Activated CD8-positive, alpha-beta memory T cell treated with anti-CD3 and anti-CD28 coated beads, Interleukin-2, amount 10 ng/mL, durations not matched to agents 7 days and 5 days (primary cell): ENCODE measurements around the gene MRPS7. TPM values are rescaled to one million over a fixed set of nuclear protein-coding genes. Genes with fewer than 3 reads are reported as not detected.

Source experiments
- ATAC-seq: fragments of 150-1000 bp; cut with Tn5 transposase; one replicate; pipeline ENCODE4 v1.10.0; 2021; ENCODE audit warnings: moderate library complexity
- CTCF ChIA-PET: fragments of 350-600 bp; sonication (Branson Sonifier 250); formaldehyde crosslinking; loops from one replicate; lab custom pipeline; 2021; ENCODE audit warnings: antibody characterized with exemption; lab: Charles Lee
- DNase-seq: peaks from one replicate; pipeline ENCODE4 v3.0.0-alpha.2; 2020
- H3K27ac Mint-ChIP-seq: one replicate; pipeline ENCODE4 v1.8.0; 2021; ENCODE audit warnings: mild to moderate bottlenecking, mixed read lengths
- H3K27me3 Mint-ChIP-seq: one replicate; pipeline ENCODE4 v1.8.0; 2021; ENCODE audit warnings: mixed read lengths
- H3K36me3 Mint-ChIP-seq: one replicate; pipeline ENCODE4 v1.8.0; 2021; ENCODE audit warnings: mild to moderate bottlenecking, mixed read lengths
- H3K4me1 Mint-ChIP-seq: one replicate; pipeline ENCODE4 v1.8.0; 2021; ENCODE audit warnings: mixed read lengths
- H3K4me3 Mint-ChIP-seq: one replicate; pipeline ENCODE4 v1.8.0; 2021; ENCODE audit warnings: mild to moderate bottlenecking, moderate library complexity, mixed read lengths
- H3K9me3 Mint-ChIP-seq: one replicate; pipeline ENCODE4 v1.8.0; 2022; ENCODE audit warnings: low read depth, mixed read lengths
- total RNA-seq, 2 experiments: library from RNA; stranded (reverse); gene quantifications; one replicate each; pipeline ENCODE4 v1.2.3, GENCODE V29; 2021

Gene MRPS7
- total RNA-seq = 10 to 100 TPM; 49.5 to 56.9 TPM

DNA sequence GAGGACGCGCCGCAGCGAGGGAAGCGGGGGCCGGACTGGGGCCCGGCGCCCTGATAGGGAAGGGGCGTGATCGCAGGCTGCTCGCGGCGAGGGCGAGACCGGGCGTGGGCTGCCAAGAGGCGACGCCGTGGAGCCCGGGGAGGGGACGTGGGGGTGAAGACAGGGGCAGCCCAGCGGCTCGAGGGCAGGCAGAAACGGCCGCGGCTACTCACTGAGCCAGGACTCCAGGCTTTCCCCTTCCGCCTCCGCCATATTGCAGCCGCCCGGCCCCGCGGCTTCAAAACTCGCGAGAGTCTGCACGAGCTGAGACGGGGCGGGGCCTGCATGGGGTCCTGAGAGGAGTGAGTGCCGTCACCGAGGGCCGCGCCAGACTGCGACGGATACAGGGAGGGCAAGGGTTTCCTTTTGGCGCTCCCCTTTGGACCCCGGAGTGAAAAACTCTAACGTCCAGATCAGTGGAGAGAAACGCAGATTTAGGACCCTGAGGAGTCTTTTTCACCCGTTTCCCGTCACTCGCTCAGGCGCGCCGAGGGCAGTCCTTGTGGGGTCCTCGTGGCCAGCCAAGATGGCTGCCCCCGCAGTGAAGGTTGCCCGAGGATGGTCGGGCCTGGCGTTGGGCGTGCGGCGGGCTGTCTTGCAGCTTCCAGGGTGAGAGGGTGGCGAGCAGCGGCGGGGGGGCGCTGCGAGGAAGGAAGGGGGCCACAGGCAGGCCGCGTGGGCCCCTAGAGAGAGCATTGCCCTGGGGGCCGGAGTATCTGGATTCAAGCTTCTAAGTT, at the start of gene MRPS7, which contains the start of gene GGA3:
TSS of gene MRPS7 (plus strand) at position 544 of the 776 bp plus-strand sequence. CDS start at position 566, 22 bp downstream.
TSS of gene GGA3 (minus strand) at position 271 of the 776 bp plus-strand sequence. CDS start at position 252, 19 bp downstream.
- H3K9me3 Mint-ChIP-seq = no peaks in the 10 kb centered on the region
- H3K27ac Mint-ChIP-seq = peak within 1 kb of the TSS; percentile 99
- H3K4me3 Mint-ChIP-seq = peak within 1 kb of the TSS; percentile 94
- peaks cover 14% of the 10 kb centered on the region for H3K36me3 Mint-ChIP-seq
- peak; percentile 96 for ATAC-seq
- CTCF ChIA-PET = interaction anchor here (0.9 to 6.2 kb wide), 20 partner anchors 9 to 174 kb away, joined by 3 to 95 read pairs (median 6); partner anchors contain the start of genes GRB2, MIF4GD, SLC16A5 and SLC25A19
- H3K4me1 Mint-ChIP-seq = peaks cover 44% of the 10 kb centered on the region
- DNase-seq = peak; percentile 97
- H3K27me3 Mint-ChIP-seq = no peaks in the 10 kb centered on the region

DNA sequence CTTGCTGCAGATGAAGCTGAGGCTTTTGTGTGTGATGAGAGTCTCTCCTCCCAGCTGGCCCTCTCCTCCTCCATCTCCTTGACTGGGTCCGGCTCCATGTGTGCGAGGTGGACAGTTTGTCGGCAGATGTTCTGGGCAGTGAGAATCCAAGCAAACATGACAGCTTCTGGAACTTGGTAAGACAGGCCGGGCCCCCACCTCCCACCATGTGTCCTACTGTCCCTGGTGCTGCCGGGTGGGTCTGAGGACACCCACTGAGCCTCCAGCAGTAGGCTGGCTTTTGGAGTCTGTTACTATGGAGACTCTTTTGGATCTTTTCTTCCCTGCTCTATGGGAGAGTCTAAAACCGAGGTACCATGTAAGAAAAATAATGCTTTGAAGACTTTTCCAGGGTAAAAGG, 43.5 kb upstream of the MRPS7 start:
- peaks cover 48% of the 10 kb centered on the region for H3K36me3 Mint-ChIP-seq
- CTCF ChIA-PET = interaction anchor here (1.4 kb wide), 1 partner anchor 46 kb away, joined by 4 read pairs; no protein-coding TSS in a partner anchor
- no peaks in the 10 kb centered on the region for H3K4me1 Mint-ChIP-seq
- no peaks in the 10 kb centered on the region for H3K9me3 Mint-ChIP-seq
- no peak overlapping the region for H3K27ac Mint-ChIP-seq
- no peak for DNase-seq
- no peak overlapping the region for H3K4me3 Mint-ChIP-seq
- no peak for ATAC-seq
- H3K27me3 Mint-ChIP-seq = no peaks in the 10 kb centered on the region

DNA sequence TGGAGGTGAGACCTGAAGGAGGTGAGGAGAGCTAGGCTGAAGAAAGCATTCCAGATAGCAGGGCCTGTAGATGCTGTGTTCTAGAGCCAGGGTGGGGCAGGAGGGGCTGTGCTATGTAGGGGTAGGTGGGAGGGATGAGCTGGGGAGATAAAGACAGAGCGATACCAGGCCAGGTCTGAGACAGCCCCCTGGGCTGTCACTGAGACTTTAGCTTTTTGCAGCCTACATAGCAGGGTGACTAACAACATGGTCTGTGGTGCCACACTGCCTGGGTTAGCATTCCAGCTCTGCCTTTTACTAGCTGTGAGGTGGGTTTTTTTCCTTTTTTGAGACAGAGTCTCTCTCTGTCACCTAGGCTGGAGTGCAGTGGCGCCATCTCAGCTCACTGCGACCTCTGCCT, 41.9 kb upstream of the MRPS7 start:
- DNase-seq (no peak), ATAC-seq (no peak)
- H3K27ac Mint-ChIP-seq = no peak overlapping the region
- H3K4me3 Mint-ChIP-seq = no peak overlapping the region
- H3K27me3 Mint-ChIP-seq = no peaks in the 10 kb centered on the region
- no peaks in the 10 kb centered on the region for H3K4me1 Mint-ChIP-seq
- H3K9me3 Mint-ChIP-seq = no peaks in the 10 kb centered on the region
- CTCF ChIA-PET = interaction anchor here (0.7 to 2.5 kb wide), 5 partner anchors 11 to 23 kb away, joined by 3 to 9 read pairs (median 6); no protein-coding TSS in a partner anchor
- H3K36me3 Mint-ChIP-seq = peaks cover 47% of the 10 kb centered on the region

DNA sequence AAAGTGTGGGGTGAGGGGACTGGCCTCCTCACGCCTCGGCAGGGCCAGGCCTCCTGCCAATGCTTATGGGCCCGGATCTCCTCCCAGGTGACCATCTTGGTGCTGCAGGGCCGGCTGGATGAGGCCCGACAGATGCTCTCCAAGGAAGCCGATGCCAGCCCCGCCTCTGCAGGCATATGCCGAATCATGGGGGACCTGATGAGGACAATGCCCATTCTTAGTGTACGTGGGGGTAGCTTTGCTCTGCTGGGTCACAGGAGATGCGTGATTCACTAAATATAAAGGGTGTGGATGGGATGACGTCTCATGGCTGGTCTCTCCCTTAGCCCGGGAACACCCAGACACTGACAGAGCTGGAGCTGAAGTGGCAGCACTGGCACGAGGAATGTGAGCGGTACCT, 36.7 kb upstream of the MRPS7 start:
- DNase-seq (no peak), ATAC-seq (no peak)
- no peak overlapping the region for H3K4me3 Mint-ChIP-seq
- no peaks in the 10 kb centered on the region for H3K4me1 Mint-ChIP-seq
- H3K27ac Mint-ChIP-seq = no peak overlapping the region
- no peaks in the 10 kb centered on the region for H3K27me3 Mint-ChIP-seq
- H3K36me3 Mint-ChIP-seq = peaks cover 44% of the 10 kb centered on the region
- H3K9me3 Mint-ChIP-seq = no peaks in the 10 kb centered on the region
- CTCF ChIA-PET = interaction anchor here (0.5 to 1.6 kb wide), 5 partner anchors 13 to 111 kb away, joined by 3 to 4 read pairs (median 3); no protein-coding TSS in a partner anchor

DNA sequence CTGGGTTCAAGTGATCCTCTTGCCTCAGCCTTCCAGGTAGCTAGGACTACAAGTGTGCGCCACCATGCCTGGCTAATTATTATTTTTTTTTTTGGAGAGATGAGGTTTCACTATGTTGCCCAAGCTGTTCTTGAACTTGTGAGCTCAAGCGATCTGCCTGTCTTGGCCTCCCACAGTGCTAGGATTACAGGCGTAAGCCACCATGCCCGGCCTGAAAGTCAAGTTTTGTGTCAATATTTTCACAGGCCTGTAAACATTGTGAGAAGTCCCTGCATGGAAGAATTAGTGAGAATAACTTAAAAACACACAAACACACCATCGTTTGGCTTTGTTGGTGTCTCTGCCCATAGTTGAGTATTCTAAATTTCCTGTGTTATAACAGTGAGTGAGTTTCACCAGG, 34.0 kb upstream of the MRPS7 start:
- H3K36me3 Mint-ChIP-seq = peaks cover 55% of the 10 kb centered on the region
- H3K27ac Mint-ChIP-seq = no peak overlapping the region
- no peaks in the 10 kb centered on the region for H3K4me1 Mint-ChIP-seq
- H3K4me3 Mint-ChIP-seq = no peak overlapping the region
- H3K9me3 Mint-ChIP-seq = no peaks in the 10 kb centered on the region
- CTCF ChIA-PET = interaction anchor here (3.6 kb wide), 1 partner anchor 12 kb away, joined by 23 read pairs; no protein-coding TSS in a partner anchor
- H3K27me3 Mint-ChIP-seq = no peaks in the 10 kb centered on the region
- ATAC-seq (no peak), DNase-seq (no peak)

DNA sequence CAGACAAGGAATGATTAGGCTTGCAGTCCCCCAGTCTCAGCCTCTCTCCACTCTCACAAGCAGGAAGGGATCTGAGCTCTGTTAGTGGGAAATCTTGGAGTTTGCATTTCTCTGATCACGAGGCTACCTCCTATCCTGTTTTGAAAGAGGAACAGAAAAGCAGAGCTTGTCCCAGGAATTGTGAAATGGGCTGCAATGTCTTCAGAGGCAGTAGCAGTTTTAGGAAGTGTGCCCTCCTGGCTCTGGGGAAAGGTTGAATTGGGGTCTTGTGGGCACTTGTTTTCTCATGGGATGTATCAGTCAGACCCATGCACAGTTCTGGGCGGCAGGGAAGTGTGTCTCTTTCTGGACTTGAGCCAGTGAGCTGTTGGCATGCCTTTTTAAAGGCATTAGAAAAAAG, 33.4 kb upstream of the MRPS7 start:
- Mint-ChIP-seq H3K27me3 (no peaks in the 10 kb centered on the region), H3K36me3 (peaks cover 58% of the 10 kb centered on the region), H3K27ac (no peak overlapping the region), H3K9me3 (no peaks in the 10 kb centered on the region), H3K4me1 (no peaks in the 10 kb centered on the region), H3K4me3 (no peak overlapping the region)
- DNase-seq (no peak), ATAC-seq (no peak)
- CTCF ChIA-PET = interaction anchor here (1.1 to 3.6 kb wide), 4 partner anchors 12 to 114 kb away, joined by 3 to 23 read pairs (median 4); no protein-coding TSS in a partner anchor

DNA sequence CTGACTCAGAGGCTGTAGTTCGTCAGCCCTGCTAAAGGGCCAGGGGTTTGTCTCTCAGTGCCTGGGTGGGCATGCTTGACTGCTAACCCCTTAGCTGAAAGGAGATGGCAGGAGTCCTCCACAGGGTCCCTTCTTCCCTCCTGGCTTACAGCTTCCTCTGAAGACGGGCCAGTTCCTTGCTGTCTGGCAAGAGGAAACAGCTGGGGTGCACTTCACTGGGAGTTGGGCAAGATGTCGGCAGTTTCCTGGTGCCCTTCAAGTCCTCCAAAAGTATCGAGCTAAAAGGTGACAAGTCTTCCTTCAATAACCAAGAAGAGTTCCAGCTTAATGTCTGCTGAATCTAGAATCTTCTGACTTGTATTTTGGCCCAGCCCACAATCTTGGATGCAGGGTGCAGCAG, 32.8 kb upstream of the MRPS7 start:
- no peak for ATAC-seq
- no peaks in the 10 kb centered on the region for H3K4me1 Mint-ChIP-seq
- CTCF ChIA-PET = interaction anchor here (1.1 to 3.6 kb wide), 4 partner anchors 11 to 115 kb away, joined by 3 to 23 read pairs (median 4); no protein-coding TSS in a partner anchor
- no peak overlapping the region for H3K27ac Mint-ChIP-seq
- H3K9me3 Mint-ChIP-seq = no peaks in the 10 kb centered on the region
- H3K36me3 Mint-ChIP-seq = peaks cover 56% of the 10 kb centered on the region
- no peaks in the 10 kb centered on the region for H3K27me3 Mint-ChIP-seq
- DNase-seq = no peak
- H3K4me3 Mint-ChIP-seq = no peak overlapping the region

DNA sequence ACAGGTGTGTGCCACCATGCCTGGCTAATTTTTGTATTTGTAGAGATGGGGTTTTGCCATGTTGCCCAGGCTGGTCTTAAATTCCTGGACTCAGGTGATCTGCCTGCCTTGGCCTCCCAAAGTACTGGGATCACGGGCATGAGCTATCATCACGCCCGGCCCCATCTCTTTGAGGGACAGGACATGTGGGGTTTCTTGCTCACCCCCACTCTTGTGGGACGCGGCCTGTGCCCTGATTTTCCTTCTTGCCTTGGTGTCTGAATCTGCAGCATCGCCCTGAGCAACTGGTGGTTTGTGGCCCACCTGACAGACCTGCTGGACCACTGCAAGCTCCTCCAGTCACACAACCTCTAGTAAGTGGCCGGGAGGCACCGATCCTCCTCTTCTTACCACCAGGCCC, 30.6 kb upstream of the MRPS7 start:
- Mint-ChIP-seq H3K27ac (no peak overlapping the region), H3K27me3 (no peaks in the 10 kb centered on the region), H3K36me3 (peaks cover 54% of the 10 kb centered on the region), H3K9me3 (no peaks in the 10 kb centered on the region), H3K4me3 (no peak overlapping the region), H3K4me1 (no peaks in the 10 kb centered on the region)
- CTCF ChIA-PET = interaction anchor here (1.4 to 3.6 kb wide), 2 partner anchors 9 to 30 kb away, joined by 3 to 23 read pairs; no protein-coding TSS in a partner anchor
- DNase-seq (no peak), ATAC-seq (no peak)

DNA sequence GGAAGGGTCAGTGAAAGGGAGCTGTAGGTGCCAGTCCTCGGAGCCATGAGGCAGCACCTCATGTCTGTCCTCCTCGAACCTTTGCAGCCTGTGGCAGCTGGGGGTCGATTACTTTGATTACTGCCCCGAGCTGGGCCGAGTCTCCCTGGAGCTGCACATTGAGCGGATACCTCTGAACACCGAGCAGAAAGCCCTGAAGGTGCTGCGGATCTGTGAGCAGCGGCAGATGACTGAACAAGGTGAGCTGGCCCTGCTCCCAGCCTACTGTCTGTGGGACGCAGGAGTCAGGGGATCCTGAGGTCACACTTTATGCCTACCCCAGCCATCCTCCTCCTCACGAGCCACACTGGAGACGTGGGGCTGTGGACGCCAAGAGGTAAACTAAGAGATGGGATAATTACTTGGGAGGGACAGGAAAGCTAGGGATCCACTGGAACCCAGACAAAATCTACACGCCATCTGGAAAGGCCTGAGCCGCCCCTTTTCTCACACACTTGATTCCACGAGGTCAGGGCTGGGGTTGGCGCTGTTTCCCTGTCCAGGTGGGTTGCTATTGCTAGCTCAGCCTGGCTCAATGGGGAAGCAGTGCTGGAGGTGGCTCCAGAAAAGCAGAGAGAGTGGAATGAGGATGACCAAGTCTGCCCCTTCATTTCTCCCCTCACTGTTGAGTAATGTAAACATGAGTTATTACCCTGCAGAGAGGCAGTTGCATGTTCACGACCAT, 29.8 kb upstream of the MRPS7 start:
- H3K27ac Mint-ChIP-seq = no peak overlapping the region
- peaks cover 54% of the 10 kb centered on the region for H3K36me3 Mint-ChIP-seq
- no peaks in the 10 kb centered on the region for H3K27me3 Mint-ChIP-seq
- no peak for ATAC-seq
- CTCF ChIA-PET = interaction anchor here (0.6 to 1.4 kb wide), 3 partner anchors 30 to 318 kb away, joined by 3 to 4 read pairs (median 3); no protein-coding TSS in a partner anchor
- H3K4me3 Mint-ChIP-seq = no peak overlapping the region
- no peaks in the 10 kb centered on the region for H3K4me1 Mint-ChIP-seq
- no peaks in the 10 kb centered on the region for H3K9me3 Mint-ChIP-seq
- DNase-seq = no peak

DNA sequence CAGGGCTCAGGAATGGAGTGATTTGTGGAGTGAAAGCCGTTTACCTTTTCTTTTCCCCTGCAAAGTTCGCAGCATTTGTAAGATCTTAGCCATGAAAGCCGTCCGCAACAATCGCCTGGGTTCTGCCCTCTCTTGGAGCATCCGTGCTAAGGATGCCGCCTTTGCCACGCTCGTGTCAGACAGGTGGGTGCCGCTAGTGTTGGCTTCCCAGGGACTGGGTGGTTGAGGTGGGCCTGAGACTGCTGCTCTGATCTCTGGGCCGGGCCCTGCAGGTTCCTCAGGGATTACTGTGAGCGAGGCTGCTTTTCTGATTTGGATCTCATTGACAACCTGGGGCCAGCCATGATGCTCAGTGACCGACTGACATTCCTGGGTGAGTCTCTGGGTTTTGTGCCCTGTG, 28.9 kb upstream of the MRPS7 start:
- no peaks in the 10 kb centered on the region for H3K4me1 Mint-ChIP-seq
- CTCF ChIA-PET = interaction anchor here (0.9 to 1.3 kb wide), 2 partner anchors 119 to 272 kb away, joined by 4 read pairs; no protein-coding TSS in a partner anchor
- DNase-seq (no peak), ATAC-seq (no peak)
- no peaks in the 10 kb centered on the region for H3K9me3 Mint-ChIP-seq
- no peaks in the 10 kb centered on the region for H3K27me3 Mint-ChIP-seq
- H3K4me3 Mint-ChIP-seq = no peak overlapping the region
- no peak overlapping the region for H3K27ac Mint-ChIP-seq
- peaks cover 57% of the 10 kb centered on the region for H3K36me3 Mint-ChIP-seq

DNA sequence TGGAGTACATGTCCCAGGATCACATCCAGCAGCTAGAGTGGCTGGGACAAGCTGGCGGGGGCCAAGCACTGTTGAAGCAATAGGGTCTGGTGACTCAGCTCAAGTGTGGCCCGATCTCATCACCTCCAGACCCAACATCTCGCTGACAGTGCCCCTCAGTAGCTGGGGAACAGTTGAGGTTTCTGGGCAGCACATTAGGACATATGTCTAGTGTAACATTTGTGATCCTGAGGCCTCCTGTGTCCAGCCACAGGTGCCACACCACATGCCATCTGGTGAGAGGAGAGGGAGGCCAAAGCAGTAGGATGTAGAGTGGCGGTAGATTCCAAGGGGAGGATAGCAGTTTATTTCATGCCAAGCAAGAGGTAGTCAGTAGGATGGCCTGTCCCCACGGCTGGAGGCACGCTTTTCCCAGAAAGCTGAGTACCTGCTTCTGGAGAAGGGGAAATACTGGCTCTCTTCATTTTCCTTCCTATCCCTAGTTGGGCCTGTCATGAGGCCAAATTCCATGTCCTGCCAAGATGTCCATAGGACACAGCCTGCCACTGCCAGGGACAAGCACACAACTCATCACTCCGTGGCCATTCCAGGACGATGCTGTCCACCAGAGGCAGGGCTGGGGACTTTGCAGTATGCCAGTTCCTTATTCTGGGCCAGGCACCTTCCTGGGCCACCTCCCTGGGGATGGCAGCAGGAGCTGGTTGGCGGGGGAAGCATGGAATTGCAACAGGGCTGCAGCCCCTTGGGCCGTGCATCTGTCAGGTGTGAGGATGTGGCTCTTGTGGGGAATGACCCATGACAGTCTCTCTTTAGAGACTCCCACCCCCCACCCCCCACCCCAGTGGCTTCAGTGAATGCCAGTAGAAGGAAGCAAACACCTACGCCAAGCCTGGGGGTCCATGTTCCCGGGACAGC, 24.3 kb upstream of the MRPS7 start:
- Mint-ChIP-seq H3K36me3 (peaks cover 48% of the 10 kb centered on the region), H3K9me3 (no peaks in the 10 kb centered on the region), H3K4me1 (peaks cover 19% of the 10 kb centered on the region), H3K4me3 (no peak overlapping the region), H3K27me3 (no peaks in the 10 kb centered on the region), H3K27ac (no peak overlapping the region)
- no peak for DNase-seq
- no peak for ATAC-seq
- CTCF ChIA-PET = interaction anchor here (0.8 to 4.9 kb wide), 8 partner anchors 10 to 279 kb away, joined by 3 to 26 read pairs (median 3); partner anchors contain the start of gene GGA3

DNA sequence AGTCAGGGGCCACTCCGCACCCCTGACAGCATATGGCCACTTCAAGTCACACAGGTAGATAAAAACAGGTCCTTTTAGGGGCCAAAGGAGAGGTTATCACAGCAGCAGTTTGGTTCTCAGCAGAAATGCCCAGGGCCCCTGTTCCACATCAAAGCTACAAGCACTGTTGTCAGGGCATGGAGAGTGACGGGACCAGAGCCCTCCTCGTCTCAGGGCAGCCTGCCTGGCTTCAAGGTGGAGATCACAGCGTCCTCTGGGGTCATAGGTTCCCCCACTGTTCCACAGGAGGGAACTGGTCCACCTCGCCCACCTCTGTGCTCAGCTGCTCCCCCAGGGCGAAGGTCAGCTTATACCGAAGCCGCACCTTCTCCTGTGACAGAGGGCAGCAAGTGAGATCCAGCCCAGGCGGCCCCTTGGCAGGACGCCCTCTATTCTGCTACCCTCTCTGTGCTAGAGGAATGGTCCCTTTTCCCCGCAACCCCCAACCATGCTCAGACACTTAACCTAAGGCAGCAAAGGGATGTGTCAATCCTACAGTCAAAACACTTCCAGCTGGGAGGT, 23.6 kb upstream of the MRPS7 start:
- no peak for DNase-seq
- no peak for ATAC-seq
- H3K9me3 Mint-ChIP-seq = no peaks in the 10 kb centered on the region
- CTCF ChIA-PET = interaction anchor here (0.8 to 4.9 kb wide), 6 partner anchors 13 to 276 kb away, joined by 3 to 26 read pairs (median 4); partner anchors contain the start of gene GGA3
- H3K36me3 Mint-ChIP-seq = peaks cover 42% of the 10 kb centered on the region
- no peak overlapping the region for H3K27ac Mint-ChIP-seq
- H3K4me3 Mint-ChIP-seq = no peak overlapping the region
- peaks cover 26% of the 10 kb centered on the region for H3K4me1 Mint-ChIP-seq
- H3K27me3 Mint-ChIP-seq = no peaks in the 10 kb centered on the region
